GM19193 (cell line): Measurements from ENCODE around the gene COQ4.

ENCODE experiments used
- POLR2A ChIP-seq: IDR thresholded peaks from 4 replicates; pipeline ENCODE4 v1.6.1; 2011; ENCODE audit not compliant: insufficient read depth, insufficient read length; ENCODE audit errors: extremely low read depth

COQ4 gene

GRCh38 chr9:128335914-128336313 lies 13.3 kb downstream of the COQ4 start:
- TF ChIP-seq POLR2A: no peak

GRCh38 chr9:128337936-128338335 lies 15.3 kb downstream of the COQ4 start:
- no peak for TF ChIP-seq POLR2A

- peak; percentile 22 for TF ChIP-seq POLR2A
Observed at GRCh38 chr9:128339761-128340690, 17.4 kb downstream of the COQ4 start, which contains the start of gene SLC27A4. Gene SLC27A4 (plus strand): TSS chr9:128340527. CDS start chr9:128343133, 2,606 bp downstream.

DNA sequence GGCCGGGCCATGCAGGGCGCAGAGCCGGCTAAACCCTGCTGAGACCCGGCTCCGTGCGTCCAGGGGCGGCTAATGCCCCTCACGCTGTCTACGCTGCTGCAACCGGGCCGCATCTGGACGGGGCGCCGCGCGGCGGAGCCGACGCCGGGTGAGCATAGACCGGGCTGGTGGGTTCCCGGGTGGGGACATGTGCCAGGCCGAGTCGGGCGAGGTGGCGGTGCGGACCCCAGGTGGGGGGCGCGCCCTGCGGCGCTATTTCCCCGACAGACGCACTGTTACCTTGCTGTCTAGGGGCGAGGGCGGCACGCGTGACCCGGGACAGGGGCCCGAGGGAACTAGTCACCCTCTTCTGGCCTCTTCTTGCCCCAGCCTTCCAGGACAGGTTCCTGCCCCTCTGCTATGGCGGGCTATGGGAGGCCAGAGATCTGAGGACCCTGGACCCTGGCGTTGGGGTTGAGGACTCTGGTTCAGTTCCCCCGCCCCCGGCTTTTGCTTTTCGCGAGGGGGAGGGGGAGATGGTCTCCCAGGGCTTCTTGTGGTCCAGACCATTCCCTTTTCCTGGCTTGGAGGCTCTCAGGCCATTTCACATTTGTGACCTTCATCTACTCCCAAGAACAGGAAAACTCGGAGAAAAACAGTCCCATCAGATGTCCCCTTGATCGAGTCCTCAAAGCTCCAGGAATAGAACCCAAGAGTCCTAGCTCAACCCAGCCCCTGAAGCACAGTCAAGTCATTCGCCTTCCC lies 18.2 kb downstream of the COQ4 start:
- no peak for TF ChIP-seq POLR2A

DNA sequence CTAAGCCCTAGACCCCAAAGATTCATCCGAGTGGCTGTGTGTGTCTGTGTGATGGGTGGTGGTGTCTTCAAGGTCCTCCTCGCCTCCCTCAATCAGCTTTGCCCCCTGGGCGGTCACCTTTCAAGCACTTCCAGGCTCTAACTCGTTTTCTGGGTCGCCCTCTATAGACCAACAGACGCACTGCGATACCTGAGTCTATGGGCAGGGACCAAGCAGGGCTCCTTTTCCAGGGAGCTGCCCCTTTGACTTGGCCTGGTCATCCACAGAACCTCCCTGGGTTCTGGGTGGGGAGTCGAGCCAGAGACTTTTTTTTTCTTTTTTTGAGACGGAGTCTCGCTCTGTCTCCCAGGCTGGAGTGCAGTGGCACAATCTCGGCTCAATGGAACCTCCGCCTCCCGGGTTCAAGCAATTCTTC lies 18.8 kb downstream of the COQ4 start:
- TF ChIP-seq POLR2A: no peak

DNA sequence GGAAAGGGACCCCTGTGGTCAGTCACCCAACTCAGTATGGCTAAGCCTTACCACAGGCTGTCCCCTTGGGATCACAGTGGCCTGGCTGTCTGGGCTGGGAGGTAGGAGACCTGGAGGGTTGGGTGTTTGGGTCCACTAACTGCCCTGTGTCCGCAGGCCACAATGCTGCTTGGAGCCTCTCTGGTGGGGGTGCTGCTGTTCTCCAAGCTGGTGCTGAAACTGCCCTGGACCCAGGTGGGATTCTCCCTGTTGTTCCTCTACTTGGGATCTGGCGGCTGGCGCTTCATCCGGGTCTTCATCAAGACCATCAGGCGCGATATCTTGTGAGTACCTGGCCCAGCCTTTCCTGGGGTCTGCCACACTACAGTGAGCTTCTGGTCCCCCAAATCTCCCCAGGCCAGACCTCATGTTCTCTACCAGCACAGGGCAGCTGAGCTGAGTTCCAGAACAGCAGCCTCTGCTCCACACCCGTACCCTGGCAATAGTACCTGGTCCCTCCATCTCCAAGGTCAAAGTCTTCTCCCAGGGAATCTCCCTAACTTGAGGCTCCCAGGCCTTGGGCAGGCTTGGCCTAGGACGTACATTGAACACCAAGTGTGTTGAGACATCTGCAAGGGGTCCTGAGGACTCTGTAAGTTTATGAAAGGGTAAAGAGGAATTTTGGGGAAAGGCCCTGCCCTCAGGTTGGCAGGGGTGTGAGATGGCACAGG lies 20.5 kb downstream of the COQ4 start:
- TF ChIP-seq POLR2A: no peak

- TF ChIP-seq POLR2A: no peak
Observed at GRCh38 chr9:128343855-128344254, 21.2 kb downstream of the COQ4 start.

DNA sequence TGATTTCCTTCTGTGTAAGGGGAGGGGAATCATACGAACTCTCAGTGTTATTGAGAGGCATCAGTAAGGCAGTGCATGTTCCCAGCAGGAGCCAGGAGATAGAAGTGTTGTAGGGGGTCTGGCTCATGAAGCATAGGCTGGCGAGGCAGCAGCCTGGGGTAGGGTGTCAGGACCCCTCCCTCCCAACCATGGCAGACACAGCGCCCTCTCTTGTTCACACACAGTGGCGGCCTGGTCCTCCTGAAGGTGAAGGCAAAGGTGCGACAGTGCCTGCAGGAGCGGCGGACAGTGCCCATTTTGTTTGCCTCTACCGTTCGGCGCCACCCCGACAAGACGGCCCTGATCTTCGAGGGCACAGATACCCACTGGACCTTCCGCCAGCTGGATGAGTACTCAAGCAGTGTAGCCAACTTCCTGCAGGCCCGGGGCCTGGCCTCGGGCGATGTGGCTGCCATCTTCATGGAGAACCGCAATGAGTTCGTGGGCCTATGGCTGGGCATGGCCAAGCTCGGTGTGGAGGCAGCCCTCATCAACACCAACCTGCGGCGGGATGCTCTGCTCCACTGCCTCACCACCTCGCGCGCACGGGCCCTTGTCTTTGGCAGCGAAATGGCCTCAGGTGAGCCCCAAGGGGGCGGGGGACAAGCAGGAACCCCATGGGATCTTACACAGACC lies 22.4 kb downstream of the COQ4 start:
- no peak for TF ChIP-seq POLR2A

DNA sequence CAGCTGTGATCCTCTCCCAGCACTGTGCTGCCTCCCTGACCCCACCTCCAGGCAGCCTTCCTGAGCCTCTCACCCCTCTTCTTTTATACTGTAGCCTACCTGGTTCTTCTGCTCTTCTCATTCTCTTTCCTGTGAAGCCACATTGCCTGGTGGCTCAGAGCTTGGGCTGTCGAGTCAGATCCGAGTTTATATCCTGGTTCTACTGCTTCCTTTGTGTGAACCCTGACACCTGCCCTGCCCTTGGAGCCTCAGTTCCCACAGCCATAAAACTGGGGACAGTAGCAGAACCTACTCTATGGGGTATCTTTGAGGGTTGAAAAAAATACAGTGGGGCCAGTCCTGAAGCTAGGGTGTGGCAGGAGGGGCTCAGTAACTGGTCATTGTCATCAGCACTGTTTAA lies 26.5 kb downstream of the COQ4 start:
- no peak for TF ChIP-seq POLR2A

DNA sequence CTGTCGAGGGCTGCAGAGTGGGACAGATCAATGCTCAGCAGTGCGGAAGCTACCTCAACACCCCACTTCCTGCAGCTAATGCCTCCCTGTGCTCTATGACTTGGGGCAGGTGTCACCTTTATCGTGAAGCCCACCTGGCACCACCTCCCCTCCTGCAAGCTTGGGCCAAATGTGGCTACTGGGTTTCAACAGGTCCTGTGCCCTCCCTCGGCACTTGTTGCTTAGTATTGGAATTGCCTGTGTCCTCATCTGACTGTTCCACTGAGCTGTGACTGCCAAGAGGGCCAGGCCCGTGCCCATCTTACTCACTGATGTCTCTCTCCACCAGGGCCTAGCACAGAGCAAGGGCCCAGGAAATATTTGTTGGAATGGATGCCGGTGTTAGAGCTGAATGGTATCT lies 27.1 kb downstream of the COQ4 start:
- no peak for TF ChIP-seq POLR2A

- no peak for TF ChIP-seq POLR2A
Observed at GRCh38 chr9:128355451-128355850, 32.8 kb downstream of the COQ4 start.

- no peak for TF ChIP-seq POLR2A
Observed at GRCh38 chr9:128358090-128358489, 35.5 kb downstream of the COQ4 start.

- no peak for TF ChIP-seq POLR2A
Observed at GRCh38 chr9:128358861-128359260, 36.2 kb downstream of the COQ4 start.

GRCh38 chr9:128360826-128361225 lies 38.2 kb downstream of the COQ4 start:
- TF ChIP-seq POLR2A: no peak
